Measurements from ENCODE around the gene C4BPB. TPM values are rescaled to one million over a fixed set of nuclear protein-coding genes. Genes with fewer than 3 reads are reported as not detected.

Gene C4BPB
- total and polyA plus RNA-seq, 2 of the 4 experiments (the other 2 are of a cell fraction): not detected

DNA sequence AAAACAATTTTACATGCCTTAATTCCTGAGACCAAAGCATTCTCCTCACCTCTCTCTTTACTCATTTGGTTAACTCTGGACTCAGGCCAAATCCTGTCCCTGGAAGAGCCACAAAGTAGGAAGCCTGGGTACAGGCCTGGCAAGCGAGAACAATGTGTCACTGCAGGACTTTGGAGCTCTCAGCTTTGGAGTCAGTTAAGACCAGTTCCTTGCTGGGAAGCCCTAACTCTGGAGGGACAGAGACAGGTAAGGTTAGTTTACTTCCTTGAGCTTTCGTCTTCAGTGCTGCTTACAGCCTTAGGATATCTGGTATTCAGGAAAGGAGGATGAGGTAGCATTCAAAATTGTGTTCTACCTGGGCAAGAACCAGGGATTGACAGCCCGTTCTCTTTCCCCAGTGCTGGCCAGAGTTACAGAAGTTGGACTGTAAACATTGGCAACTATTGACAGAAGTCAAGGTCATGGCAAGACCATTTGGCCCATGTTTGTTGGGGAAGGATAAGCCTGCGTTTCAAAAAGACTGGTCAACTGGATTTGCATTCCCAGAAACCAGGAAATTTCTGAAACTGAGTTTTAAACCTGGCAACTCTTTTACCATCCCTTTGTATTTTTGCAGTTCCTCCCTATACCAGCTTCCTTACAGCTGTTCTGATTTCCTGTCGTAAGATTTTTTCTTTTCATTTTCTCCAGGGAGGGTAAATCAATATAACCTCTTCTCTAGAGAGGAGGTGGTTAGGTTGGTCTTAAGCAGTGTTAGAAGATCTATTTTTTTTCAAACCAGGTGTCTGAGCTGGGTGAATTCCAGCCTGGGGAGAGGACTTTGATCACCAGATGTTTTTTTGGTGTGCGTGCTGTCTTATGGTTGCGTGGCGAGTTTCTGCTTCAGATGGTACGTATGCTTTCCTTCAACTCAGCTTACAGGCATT is at the start of gene C4BPB (continued):
- TF ChIP-seq CTCF (conservative IDR thresholded peaks at IDR 0.05; ENCODE audit: low read depth, low read length): no peak
- TF ChIP-seq FOS (IDR thresholded peaks at IDR 0.05; ENCODE audit: low read depth, low read length): no peak
- TF ChIP-seq RAD21 (IDR thresholded peaks at IDR 0.05; ENCODE audit: low read length): no peak
- TF ChIP-seq POLR2A (IDR thresholded peaks at IDR 0.05; ENCODE audit: low read depth, low read length): no peak
- no peak for TF ChIP-seq MAFK (IDR thresholded peaks at IDR 0.05; ENCODE audit: low read depth, low read length)
